Stimulated activated naive B cell treated with anti-CD40 and anti-IgM and Interleukin-4, amounts not matched to agents 10 μg/mL and 1 μg/mL and 100 μg/mL, for 72 hours (primary cell): ENCODE measurements around the gene SERPINB13.

Experiments
- ATAC-seq, 2 donors: fragments of 150-1000 bp; cut with Tn5 transposase; replicated peaks; 2 replicates each; pipeline ENCODE4 v1.10.0; 2021; ENCODE audit warnings: moderate library complexity in 1 of 2
- DNase-seq: peaks from one replicate; pipeline ENCODE4 v3.0.0; 2021
- H3K27ac Mint-ChIP-seq: one replicate; pipeline ENCODE4 v1.8.0; 2022; ENCODE audit warnings: mild to moderate bottlenecking, mixed read lengths
- H3K27me3 Mint-ChIP-seq, 2 donors: one replicate each; pipeline ENCODE4 v1.8.0; 2022; ENCODE audit warnings: mixed read lengths in 2 of 2
- H3K36me3 Mint-ChIP-seq, 2 donors: one replicate each; pipeline ENCODE4 v1.8.0; 2022; ENCODE audit warnings: mixed read lengths in 2 of 2, mild to moderate bottlenecking in 1 of 2
- H3K4me1 Mint-ChIP-seq, 2 donors: one replicate each; pipeline ENCODE4 v1.8.0; 2022; ENCODE audit warnings: mixed read lengths in 2 of 2, mild to moderate bottlenecking in 1 of 2
- H3K4me3 Mint-ChIP-seq, 2 donors: one replicate each; pipeline ENCODE4 v1.8.0; 2022; ENCODE audit warnings: mild to moderate bottlenecking in 2 of 2, mixed read lengths in 2 of 2, moderate library complexity in 1 of 2
- H3K9me3 Mint-ChIP-seq, 2 donors: one replicate each; pipeline ENCODE4 v1.8.0; 2022; ENCODE audit warnings: mixed read lengths in 2 of 2, mild to moderate bottlenecking in 1 of 2

The SERPINB13 gene

GRCh38 chr18:63586966-63587365 lies at the start of gene SERPINB13:
Gene SERPINB13 (plus strand): TSS chr18:63587343. CDS start chr18:63588668, 1,325 bp downstream.
- no peak for ATAC-seq
- H3K27me3 Mint-ChIP-seq: peaks cover 9 to 11% of the 10 kb centered on the region in 2 donors
- no peaks in the 10 kb centered on the region for H3K36me3 Mint-ChIP-seq

DNA sequence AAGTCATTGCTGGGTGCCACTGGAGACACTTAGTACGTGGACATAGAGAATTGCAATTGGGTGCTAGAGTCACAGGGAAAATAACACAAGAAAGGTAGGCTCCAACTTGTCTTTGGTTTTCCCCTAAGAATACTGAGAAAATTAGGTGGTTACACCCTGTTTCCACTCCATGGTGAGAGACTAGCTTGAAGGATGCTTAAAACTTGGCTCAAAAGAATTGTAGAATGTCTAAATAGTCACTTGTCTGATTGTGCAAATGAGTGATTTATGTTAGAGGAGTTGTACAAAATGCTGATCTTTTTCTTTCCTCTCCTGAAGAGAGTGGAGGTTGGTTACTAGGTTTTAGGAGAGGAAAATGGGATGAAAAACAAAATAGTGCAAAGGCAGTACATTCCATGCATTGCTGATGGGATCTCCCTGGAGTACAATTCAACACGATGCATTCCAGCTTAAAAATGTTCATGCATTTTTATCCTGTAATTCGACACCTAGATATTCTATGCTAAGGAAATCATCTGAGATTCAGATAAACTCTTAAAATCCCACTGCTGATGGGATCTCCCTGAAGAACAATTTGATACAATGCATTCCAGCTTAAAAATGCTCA lies 47.1 kb upstream of the SERPINB13 start:
- no peak overlapping the region for H3K4me3 Mint-ChIP-seq
- no peak for DNase-seq
- ATAC-seq: no peak
- H3K36me3 Mint-ChIP-seq: no peaks in the 10 kb centered on the region
- H3K27ac Mint-ChIP-seq: no peak overlapping the region
- H3K9me3 Mint-ChIP-seq: no peaks in the 10 kb centered on the region
- no peaks in the 10 kb centered on the region for H3K4me1 Mint-ChIP-seq
- peaks cover 4 to 6% of the 10 kb centered on the region in 2 donors for H3K27me3 Mint-ChIP-seq

More at GRCh38 chr18:63586966-63587365, at the start of gene SERPINB13:
- Mint-ChIP-seq H3K4me1 (no peaks in the 10 kb centered on the region), H3K27ac (no peak within 1 kb of the TSS), H3K4me3 (no peak within 1 kb of the TSS), H3K9me3 (no peaks in the 10 kb centered on the region)
- no peak for DNase-seq

DNA sequence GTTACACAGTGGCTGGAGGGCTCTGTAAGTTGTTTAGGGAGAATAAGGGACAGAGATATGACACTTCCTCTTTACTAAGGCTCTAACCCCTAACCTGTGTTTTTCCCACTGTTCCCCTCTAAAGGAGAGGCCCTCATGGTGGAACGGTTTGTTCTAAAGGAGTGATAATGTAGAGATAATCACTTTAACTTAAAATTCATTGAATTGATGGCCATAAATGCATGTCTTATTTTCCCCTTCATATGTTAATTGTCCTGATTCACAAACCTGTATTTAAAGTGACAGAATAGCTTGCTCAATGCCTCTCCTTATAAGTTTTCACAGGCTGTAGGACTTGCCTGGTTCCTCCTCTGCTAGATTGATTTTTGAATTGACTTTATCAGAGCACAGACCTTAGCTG lies 45.1 kb upstream of the SERPINB13 start, which contains the start of gene SERPINB12:
Gene SERPINB12, plus strand, starts transcription at position 301 of the 400 bp plus-strand sequence. CDS start 13,791 bp downstream, outside the sequence.
- DNase-seq (no peak), ATAC-seq (no peak)
- peaks cover 4 to 6% of the 10 kb centered on the region in 2 donors for H3K27me3 Mint-ChIP-seq
- no peak within 1 kb of the TSS for H3K4me3 Mint-ChIP-seq
- H3K4me1 Mint-ChIP-seq: no peaks in the 10 kb centered on the region
- H3K9me3 Mint-ChIP-seq: no peaks in the 10 kb centered on the region
- no peak within 1 kb of the TSS for H3K27ac Mint-ChIP-seq
- H3K36me3 Mint-ChIP-seq: no peaks in the 10 kb centered on the region

DNA sequence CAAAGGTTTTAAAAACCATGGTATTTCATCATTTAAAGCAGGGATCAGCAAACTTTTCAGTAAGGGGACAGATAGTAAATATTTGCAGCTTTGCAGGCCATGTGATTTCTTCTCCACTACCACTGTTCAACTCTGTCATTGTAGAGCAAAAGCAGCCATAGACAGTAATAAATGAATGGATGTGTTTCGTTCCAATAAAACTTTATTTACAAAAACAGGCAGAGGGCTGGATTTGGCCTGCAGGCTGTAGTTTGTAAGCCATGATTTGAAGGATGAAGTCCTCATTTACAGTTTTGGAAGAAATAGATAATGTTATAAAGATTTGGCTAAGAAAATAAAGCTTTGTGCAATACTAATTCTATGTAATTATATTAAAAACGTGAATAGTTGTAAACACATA lies 43.1 kb upstream of the SERPINB13 start:
- no peaks in the 10 kb centered on the region for H3K9me3 Mint-ChIP-seq

GRCh38 chr18:63545000-63545399 lies 42.1 kb upstream of the SERPINB13 start:
- H3K36me3 Mint-ChIP-seq: no peaks in the 10 kb centered on the region
- ATAC-seq: no peak
- H3K4me1 Mint-ChIP-seq: no peaks in the 10 kb centered on the region
- no peak overlapping the region for H3K4me3 Mint-ChIP-seq
- DNase-seq: no peak
- peaks cover 4 to 5% of the 10 kb centered on the region in 2 donors for H3K27me3 Mint-ChIP-seq
- no peaks in the 10 kb centered on the region for H3K9me3 Mint-ChIP-seq
- no peak overlapping the region for H3K27ac Mint-ChIP-seq

More for the DNA sequence above, 43.1 kb upstream of the SERPINB13 start:
- Mint-ChIP-seq H3K36me3 (no peaks in the 10 kb centered on the region), H3K4me1 (no peaks in the 10 kb centered on the region), H3K27ac (no peak overlapping the region), H3K4me3 (no peak overlapping the region), H3K27me3 (peaks cover 4 to 8% of the 10 kb centered on the region in 2 donors)
- ATAC-seq: no peak
- DNase-seq: no peak

GRCh38 chr18:63550068-63550467 lies 37.1 kb upstream of the SERPINB13 start:
- ATAC-seq: no peak
- Mint-ChIP-seq H3K4me3 (no peak overlapping the region), H3K27me3 (peaks cover 5 to 13% of the 10 kb centered on the region in 2 donors), H3K27ac (no peak overlapping the region), H3K36me3 (no peaks in the 10 kb centered on the region), H3K4me1 (no peaks in the 10 kb centered on the region), H3K9me3 (no peaks in the 10 kb centered on the region)
- DNase-seq: no peak

- no peaks in the 10 kb centered on the region for H3K4me1 Mint-ChIP-seq
- H3K27me3 Mint-ChIP-seq: peaks cover 5 to 13% of the 10 kb centered on the region in 2 donors
- H3K27ac Mint-ChIP-seq: no peak overlapping the region
- no peak overlapping the region for H3K4me3 Mint-ChIP-seq
- no peaks in the 10 kb centered on the region for H3K9me3 Mint-ChIP-seq
- no peaks in the 10 kb centered on the region for H3K36me3 Mint-ChIP-seq
- DNase-seq (no peak), ATAC-seq (no peak)
Measured at GRCh38 chr18:63551769-63552168, 35.4 kb upstream of the SERPINB13 start.

- no peak for DNase-seq
- H3K4me1 Mint-ChIP-seq: no peaks in the 10 kb centered on the region
- H3K9me3 Mint-ChIP-seq: no peaks in the 10 kb centered on the region
- no peaks in the 10 kb centered on the region for H3K36me3 Mint-ChIP-seq
- peaks cover 5 to 13% of the 10 kb centered on the region in 2 donors for H3K27me3 Mint-ChIP-seq
- no peak overlapping the region for H3K27ac Mint-ChIP-seq
- no peak for ATAC-seq
- no peak overlapping the region for H3K4me3 Mint-ChIP-seq
Measured at GRCh38 chr18:63552581-63552980, 34.6 kb upstream of the SERPINB13 start.

DNA sequence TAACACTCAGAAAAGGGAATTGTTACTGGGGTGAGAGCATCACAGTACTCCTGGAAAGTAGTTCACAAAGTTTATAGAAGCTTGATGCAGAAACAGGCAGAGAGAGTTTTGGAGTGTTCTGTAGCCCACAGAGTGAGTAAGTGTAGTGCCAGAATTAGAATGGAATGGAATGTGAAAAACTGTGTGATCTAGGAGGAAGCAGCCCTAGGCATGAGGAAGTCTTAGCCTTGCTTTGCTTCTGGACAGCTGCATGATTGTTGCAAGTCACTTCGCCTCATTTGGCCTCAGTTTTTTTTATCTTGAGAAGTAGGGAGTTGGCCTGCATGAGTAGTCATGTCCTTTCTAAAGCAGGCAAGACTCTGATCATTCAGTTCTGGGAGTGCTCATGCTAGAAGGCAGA lies 34.1 kb upstream of the SERPINB13 start:
- peaks cover 1 to 9% of the 10 kb centered on the region in 2 donors for H3K27me3 Mint-ChIP-seq

DNA sequence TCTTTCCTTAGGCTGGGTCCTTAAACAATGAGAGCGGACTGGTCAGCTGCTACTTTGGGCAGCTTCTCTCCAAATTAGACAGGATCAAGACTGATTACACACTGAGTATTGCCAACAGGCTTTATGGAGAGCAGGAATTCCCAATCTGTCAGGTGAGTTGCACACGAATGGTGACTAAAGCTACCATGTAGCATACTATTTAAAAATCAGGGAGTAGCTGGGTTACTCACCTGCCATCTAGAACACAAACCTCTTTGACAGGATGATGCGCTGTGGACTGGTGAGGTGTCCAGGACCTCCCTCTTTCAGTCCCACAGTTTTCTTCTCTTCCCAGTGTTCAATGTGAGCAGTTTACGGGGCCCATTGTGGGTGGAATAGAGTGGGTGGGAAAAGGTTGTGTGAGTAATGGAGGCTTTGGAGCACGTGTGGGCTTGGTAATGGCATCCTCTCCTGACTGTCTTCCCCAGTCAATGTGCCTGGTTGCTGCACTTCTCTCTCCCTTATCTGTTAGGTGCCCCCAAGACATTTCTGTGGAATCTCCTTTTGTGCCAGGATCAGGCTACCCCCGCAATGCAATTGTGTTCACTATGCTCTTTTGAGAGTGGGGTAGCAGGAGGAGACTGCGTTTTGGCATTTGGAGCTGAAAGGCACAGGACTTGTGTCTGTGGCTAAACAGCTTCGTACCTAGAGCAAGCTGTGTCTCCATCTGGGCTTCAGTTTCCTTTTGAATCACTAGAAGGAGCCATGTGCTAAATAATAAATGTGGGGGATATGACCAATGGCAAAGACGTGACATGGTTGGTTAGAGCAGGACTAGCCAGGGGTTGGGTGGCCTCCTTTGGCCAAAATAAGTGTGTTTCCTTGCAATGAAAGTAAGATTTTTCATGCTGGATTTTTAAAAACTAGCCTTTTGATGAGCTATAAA lies 27.3 kb upstream of the SERPINB13 start:
- H3K27ac Mint-ChIP-seq: no peak overlapping the region
- H3K36me3 Mint-ChIP-seq: no peaks in the 10 kb centered on the region
- no peak overlapping the region for H3K4me3 Mint-ChIP-seq
- peaks cover 4 to 11% of the 10 kb centered on the region in 2 donors for H3K27me3 Mint-ChIP-seq
- ATAC-seq (no peak), DNase-seq (no peak)
- no peaks in the 10 kb centered on the region for H3K9me3 Mint-ChIP-seq
- H3K4me1 Mint-ChIP-seq: peaks cover 0 to 2% of the 10 kb centered on the region in 2 donors

More for the DNA sequence above, 34.1 kb upstream of the SERPINB13 start:
- ATAC-seq: no peak
- H3K36me3 Mint-ChIP-seq: no peaks in the 10 kb centered on the region
- no peak overlapping the region for H3K27ac Mint-ChIP-seq
- no peak overlapping the region for H3K4me3 Mint-ChIP-seq
- DNase-seq: no peak
- no peaks in the 10 kb centered on the region for H3K4me1 Mint-ChIP-seq
- H3K9me3 Mint-ChIP-seq: no peaks in the 10 kb centered on the region

GRCh38 chr18:63562284-63562683 lies 24.9 kb upstream of the SERPINB13 start:
- Mint-ChIP-seq H3K27ac (no peak overlapping the region), H3K4me1 (peaks cover 0 to 2% of the 10 kb centered on the region in 2 donors), H3K36me3 (no peaks in the 10 kb centered on the region), H3K9me3 (no peaks in the 10 kb centered on the region), H3K4me3 (no peak overlapping the region), H3K27me3 (peaks cover 8 to 11% of the 10 kb centered on the region in 2 donors)
- no peak for ATAC-seq
- no peak for DNase-seq

DNA sequence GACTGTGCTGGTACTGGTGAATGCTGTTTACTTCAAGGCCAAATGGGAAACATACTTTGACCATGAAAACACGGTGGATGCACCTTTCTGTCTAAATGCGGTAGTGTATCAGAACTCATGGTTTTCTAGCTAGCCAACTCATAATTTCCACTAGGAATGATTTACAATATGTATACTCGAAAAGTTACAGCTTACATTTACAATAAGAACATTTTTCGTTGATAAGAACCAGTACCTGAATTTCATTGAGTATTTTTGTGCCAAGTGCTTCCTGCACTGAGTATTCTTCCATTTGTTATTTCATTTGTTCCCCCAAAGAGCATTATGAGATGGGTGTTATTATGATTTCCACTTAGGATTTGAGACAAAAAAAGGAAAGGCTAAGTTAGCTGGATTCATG lies 23.1 kb upstream of the SERPINB13 start:
- Mint-ChIP-seq H3K4me1 (peaks cover 0 to 2% of the 10 kb centered on the region in 2 donors), H3K36me3 (no peaks in the 10 kb centered on the region), H3K4me3 (no peak overlapping the region)

GRCh38 chr18:63564561-63564960 lies 22.6 kb upstream of the SERPINB13 start:
- no peak overlapping the region for H3K27ac Mint-ChIP-seq
- DNase-seq (no peak), ATAC-seq (no peak)
- no peaks in the 10 kb centered on the region for H3K36me3 Mint-ChIP-seq
- peaks cover 0 to 2% of the 10 kb centered on the region in 2 donors for H3K4me1 Mint-ChIP-seq
- H3K27me3 Mint-ChIP-seq: peaks cover 12 to 17% of the 10 kb centered on the region in 2 donors
- no peak overlapping the region for H3K4me3 Mint-ChIP-seq
- H3K9me3 Mint-ChIP-seq: no peaks in the 10 kb centered on the region

More for the DNA sequence above, 23.1 kb upstream of the SERPINB13 start:
- H3K9me3 Mint-ChIP-seq: no peaks in the 10 kb centered on the region
- H3K27ac Mint-ChIP-seq: no peak overlapping the region
- H3K27me3 Mint-ChIP-seq: peaks cover 17% of the 10 kb centered on the region in 2 donors
- DNase-seq: no peak
- ATAC-seq: no peak

DNA sequence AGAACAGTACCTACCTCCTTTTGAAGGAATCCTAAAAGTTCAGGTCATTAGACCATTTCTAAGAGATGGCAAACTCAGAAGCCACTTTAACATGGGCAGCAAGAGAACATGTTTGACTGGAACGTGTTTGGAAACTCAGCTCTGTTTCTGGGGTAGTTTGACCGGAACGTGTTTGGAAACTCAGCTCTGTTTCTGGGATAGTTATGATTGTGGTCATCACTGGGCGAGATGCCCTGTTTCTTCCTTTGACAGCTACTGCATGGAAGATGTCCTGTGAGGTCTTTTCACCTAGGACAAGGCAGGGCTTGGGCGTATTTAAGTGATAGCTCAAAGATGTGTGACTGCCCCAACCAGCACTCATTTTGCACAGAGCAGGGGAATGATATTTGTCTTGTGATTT lies 19.9 kb upstream of the SERPINB13 start:
- ATAC-seq (no peak), DNase-seq (no peak)
- Mint-ChIP-seq H3K27me3 (peaks cover 20 to 22% of the 10 kb centered on the region in 2 donors), H3K9me3 (no peaks in the 10 kb centered on the region), H3K36me3 (no peaks in the 10 kb centered on the region), H3K4me3 (no peak overlapping the region), H3K27ac (no peak overlapping the region), H3K4me1 (peaks cover 0 to 2% of the 10 kb centered on the region in 2 donors)
